Upper lobe of right lung (tissue), 1 donor: ENCODE data around the gene RNF115. TPM values are rescaled to one million over a fixed set of nuclear protein-coding genes. Genes with fewer than 3 reads are reported as not detected.
"Not testable (repeated sequence)": the region's sequence is repeated elsewhere in the genome, so short reads cannot be mapped to it uniquely, and the experiment has no call there.

Experiments
- ATAC-seq: fragments of 200-7000 bp; cut with Tn5 transposase; one replicate; pipeline ENCODE4 v1.9.1; 2020; ENCODE audit warnings: mild to moderate bottlenecking, moderate library complexity
- DNase-seq: peaks from one replicate; pipeline ENCODE4 v3.0.0-alpha.2; 2020
- H3K27ac ChIP-seq: fragments of 200-600 bp; one replicate; pipeline ENCODE4 v1.8.0; 2022
- H3K27me3 ChIP-seq: fragments of 200-600 bp; one replicate; pipeline ENCODE4 v1.8.0; 2022; ENCODE audit warnings: mild to moderate bottlenecking
- H3K36me3 ChIP-seq: fragments of 200-600 bp; one replicate; pipeline ENCODE4 v1.8.0; 2022
- H3K4me1 ChIP-seq: fragments of 200-600 bp; one replicate; pipeline ENCODE4 v1.8.0; 2022
- H3K4me3 ChIP-seq: fragments of 200-600 bp; one replicate; pipeline ENCODE4 v1.8.0; 2022; ENCODE audit warnings: mild to moderate bottlenecking
- H3K9me3 ChIP-seq: fragments of 200-600 bp; one replicate; pipeline ENCODE4 v1.8.0; 2022
- intact Hi-C: fragments of 100-400 bp; cut with DNase I; formaldehyde crosslinking; loops from one replicate; pipeline ENCODE4 v1.11.0; 2022
- total RNA-seq: library from RNA; stranded (reverse); fragmentation: NEBNext Ultra II Directional; extraction: Animal tissue kit (Norgen Biotek cat#: 25700); gene quantifications from one replicate; pipeline ENCODE4 v1.2.1, GENCODE V29; 2021
- TF ChIP-seq, protein P1 (sequence below): fragments of 200-600 bp; IDR thresholded peaks from one replicate; pipeline ENCODE4 v1.8.0; 2022; ENCODE audit warnings: antibody characterized with exemption
- donor health status: DM: no; HTN: yes; CAD: no; lungs with severe emphysema.

RNF115 gene
- total RNA-seq, 1 donor from 2014 or later = 15.8 TPM

DNA sequence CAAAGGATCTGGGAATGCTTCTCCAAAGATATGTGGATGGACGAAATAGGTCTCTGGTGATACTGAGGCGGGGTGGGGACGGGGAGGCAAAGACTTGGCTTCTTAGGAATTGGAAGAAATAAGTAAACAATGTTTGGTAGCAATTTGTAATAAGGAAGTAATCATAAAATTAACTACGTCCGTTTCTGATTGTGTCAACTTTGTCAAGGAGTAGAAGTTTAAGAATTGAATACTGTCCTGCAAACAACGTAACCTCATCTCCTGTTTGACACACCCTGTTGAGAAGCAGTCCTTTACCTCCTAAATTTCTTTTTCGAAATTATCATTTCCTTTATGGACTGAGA, 576 bp upstream of the RNF115 start:
- Histone ChIP-seq H3K36me3 (peaks cover 37% of the 10 kb centered on the region), H3K27me3 (no peaks in the 10 kb centered on the region), H3K4me3 (peak overlapping the region; percentile 77), H3K9me3 (no peaks in the 10 kb centered on the region), H3K4me1 (peaks cover 14% of the 10 kb centered on the region), H3K27ac (peak overlapping the region; percentile 93)
- TF ChIP-seq, protein P1, sequence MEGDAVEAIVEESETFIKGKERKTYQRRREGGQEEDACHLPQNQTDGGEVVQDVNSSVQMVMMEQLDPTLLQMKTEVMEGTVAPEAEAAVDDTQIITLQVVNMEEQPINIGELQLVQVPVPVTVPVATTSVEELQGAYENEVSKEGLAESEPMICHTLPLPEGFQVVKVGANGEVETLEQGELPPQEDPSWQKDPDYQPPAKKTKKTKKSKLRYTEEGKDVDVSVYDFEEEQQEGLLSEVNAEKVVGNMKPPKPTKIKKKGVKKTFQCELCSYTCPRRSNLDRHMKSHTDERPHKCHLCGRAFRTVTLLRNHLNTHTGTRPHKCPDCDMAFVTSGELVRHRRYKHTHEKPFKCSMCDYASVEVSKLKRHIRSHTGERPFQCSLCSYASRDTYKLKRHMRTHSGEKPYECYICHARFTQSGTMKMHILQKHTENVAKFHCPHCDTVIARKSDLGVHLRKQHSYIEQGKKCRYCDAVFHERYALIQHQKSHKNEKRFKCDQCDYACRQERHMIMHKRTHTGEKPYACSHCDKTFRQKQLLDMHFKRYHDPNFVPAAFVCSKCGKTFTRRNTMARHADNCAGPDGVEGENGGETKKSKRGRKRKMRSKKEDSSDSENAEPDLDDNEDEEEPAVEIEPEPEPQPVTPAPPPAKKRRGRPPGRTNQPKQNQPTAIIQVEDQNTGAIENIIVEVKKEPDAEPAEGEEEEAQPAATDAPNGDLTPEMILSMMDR = no peak
- DNase-seq = no peak
- intact Hi-C loops = no loop called here
- ATAC-seq = no peak

DNA sequence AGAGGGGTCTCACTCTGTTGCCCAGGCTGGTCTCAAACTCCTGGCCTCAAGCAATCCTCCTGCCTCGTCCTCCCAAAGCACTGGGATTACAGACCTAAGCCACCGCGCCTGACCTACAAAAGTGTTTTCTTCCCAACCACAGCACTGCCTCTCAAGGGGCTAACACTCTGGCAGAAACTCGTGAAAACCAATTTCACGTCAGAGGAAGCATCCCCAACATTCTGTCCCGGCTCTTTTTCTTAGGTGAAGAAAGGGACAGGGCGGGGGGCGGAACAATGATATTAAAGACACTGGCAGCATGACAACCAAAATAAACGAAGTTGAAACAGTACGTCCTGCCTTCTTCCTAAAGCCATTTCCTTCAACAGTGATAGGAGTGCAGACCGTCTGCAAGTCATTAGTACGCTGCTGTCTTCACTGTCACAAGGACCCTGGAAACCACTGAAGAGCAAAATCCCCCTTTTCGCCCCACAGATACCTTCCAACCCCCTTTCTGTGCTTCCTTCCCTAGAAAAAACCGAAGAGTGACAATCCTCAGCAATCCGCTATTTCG, 1.0 kb downstream of the RNF115 start:
- ATAC-seq, DNase-seq, H3K27me3 ChIP-seq, H3K9me3 ChIP-seq, H3K27ac ChIP-seq, intact Hi-C loops, H3K4me3 ChIP-seq: not testable (repeated sequence)
- Histone ChIP-seq H3K36me3 (peaks cover 21% of the 10 kb centered on the region), H3K4me1 (peaks cover 14% of the 10 kb centered on the region)

GRCh38 chr1:145818095-145818494, 5.8 kb downstream of the RNF115 start:
- intact Hi-C loops, H3K27ac ChIP-seq, H3K4me3 ChIP-seq, ATAC-seq, H3K27me3 ChIP-seq, DNase-seq, H3K9me3 ChIP-seq, H3K4me1 ChIP-seq, H3K36me3 ChIP-seq: not testable (repeated sequence)

DNA sequence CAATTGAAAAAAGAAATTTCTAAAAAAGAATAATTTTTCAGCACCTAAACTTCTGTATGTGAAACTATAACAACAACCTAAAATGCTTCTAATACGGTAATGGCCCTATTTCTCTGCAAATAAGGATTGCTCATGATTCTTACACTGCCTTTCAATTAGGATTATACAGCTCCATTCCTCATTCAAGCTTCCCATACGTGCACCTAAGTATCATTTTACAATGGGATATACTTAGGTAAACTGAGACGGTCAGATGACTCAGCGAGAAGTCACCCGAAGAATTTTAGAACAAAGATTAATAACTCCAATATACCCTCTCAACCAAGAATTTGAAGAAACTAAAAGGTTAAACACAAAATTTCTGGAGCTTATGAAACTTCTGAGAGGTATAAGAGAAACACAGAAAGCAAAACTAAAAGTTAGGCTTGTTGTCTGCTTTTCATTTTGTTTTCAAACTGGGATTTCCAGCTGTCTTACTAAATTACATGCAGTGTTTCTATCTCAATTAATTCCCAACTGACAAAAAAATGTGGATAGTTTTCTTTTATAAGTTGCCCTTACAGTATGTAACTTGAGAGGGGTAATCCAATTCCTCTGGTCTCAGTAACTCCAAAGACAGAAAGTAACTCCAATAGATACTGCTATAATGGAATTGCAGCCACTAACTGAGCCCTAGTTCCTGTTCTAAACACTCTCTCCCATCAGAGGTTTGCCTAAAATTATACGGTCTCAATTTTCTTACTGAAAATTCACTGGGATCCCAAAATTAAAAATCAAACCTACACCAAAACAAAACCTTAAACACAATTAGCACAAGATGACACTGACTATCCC, 10.7 kb downstream of the RNF115 start:
- DNase-seq, intact Hi-C loops: not testable (repeated sequence)

DNA sequence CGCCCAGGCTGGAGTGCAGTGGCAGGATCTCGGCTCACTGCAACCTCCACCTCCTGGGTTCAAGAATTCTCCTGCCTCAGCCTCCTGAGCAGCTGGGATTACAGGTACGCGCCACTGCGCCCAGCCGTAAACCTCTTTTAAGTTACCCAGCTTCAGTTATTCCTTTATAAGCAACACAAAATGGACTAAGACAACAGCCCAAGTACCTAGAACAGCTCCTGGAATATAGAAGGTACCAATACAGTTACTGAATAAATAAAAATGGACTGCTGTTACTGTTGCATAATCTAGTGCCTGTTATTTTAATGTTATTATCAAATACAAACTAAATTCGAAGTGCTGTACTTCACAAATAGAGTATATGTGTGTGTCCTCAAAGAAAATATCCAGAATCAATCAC, 17.1 kb downstream of the RNF115 start:
- H3K4me3 ChIP-seq = no peak overlapping the region
- no peaks in the 10 kb centered on the region for H3K27me3 ChIP-seq
- H3K4me1 ChIP-seq = peaks cover 18% of the 10 kb centered on the region
- intact Hi-C loops = no loop called here
- H3K27ac ChIP-seq = no peak overlapping the region
- ATAC-seq = no peak
- TF ChIP-seq, protein P1 = no peak
- no peaks in the 10 kb centered on the region for H3K9me3 ChIP-seq
- no peak for DNase-seq
- no peaks in the 10 kb centered on the region for H3K36me3 ChIP-seq

More for the DNA sequence above, 10.7 kb downstream of the RNF115 start:
- not testable (repeated sequence) for H3K27ac ChIP-seq, H3K9me3 ChIP-seq, ATAC-seq, H3K4me1 ChIP-seq, H3K36me3 ChIP-seq, H3K27me3 ChIP-seq, H3K4me3 ChIP-seq

- no peak overlapping the region for H3K27ac ChIP-seq
- ATAC-seq = no peak
- DNase-seq = no peak
- intact Hi-C loops = no loop called here
- TF ChIP-seq, protein P1 = no peak
- no peaks in the 10 kb centered on the region for H3K27me3 ChIP-seq
- no peaks in the 10 kb centered on the region for H3K36me3 ChIP-seq
- no peaks in the 10 kb centered on the region for H3K9me3 ChIP-seq
- no peak overlapping the region for H3K4me3 ChIP-seq
- H3K4me1 ChIP-seq = peaks cover 18% of the 10 kb centered on the region
Observed at GRCh38 chr1:145806408-145806807, 17.5 kb downstream of the RNF115 start.

GRCh38 chr1:145805057-145805456, 18.8 kb downstream of the RNF115 start:
- Histone ChIP-seq H3K36me3 (no peaks in the 10 kb centered on the region), H3K27ac (no peak overlapping the region), H3K9me3 (no peaks in the 10 kb centered on the region), H3K27me3 (no peaks in the 10 kb centered on the region), H3K4me3 (no peak overlapping the region), H3K4me1 (peaks cover 25% of the 10 kb centered on the region)
- DNase-seq (no peak), ATAC-seq (no peak)
- TF ChIP-seq, protein P1 = no peak
- intact Hi-C loops = no loop called here
